Activated naive CD8-positive, alpha-beta T cell (primary cell): Measurements from ENCODE around the gene RAB41.
"Not testable (repeated sequence)": the region's sequence is repeated elsewhere in the genome, so short reads cannot be mapped to it uniquely, and the experiment has no call there.

Experiments used
- H3K27ac Mint-ChIP-seq: one replicate; pipeline ENCODE4 v1.8.0; 2021; ENCODE audit warnings: mixed read lengths
- H3K27me3 Mint-ChIP-seq: one replicate; pipeline ENCODE4 v1.8.0; 2021; ENCODE audit warnings: mixed read lengths
- H3K36me3 Mint-ChIP-seq: one replicate; pipeline ENCODE4 v1.8.0; 2021; ENCODE audit warnings: mixed read lengths
- H3K4me1 Mint-ChIP-seq: one replicate; pipeline ENCODE4 v1.8.0; 2021; ENCODE audit warnings: low read depth, mixed read lengths
- H3K4me3 Mint-ChIP-seq: one replicate; pipeline ENCODE4 v1.8.0; 2021; ENCODE audit warnings: mild to moderate bottlenecking, mixed read lengths
- H3K9me3 Mint-ChIP-seq: one replicate; pipeline ENCODE4 v1.8.0; 2021; ENCODE audit warnings: low read depth, mixed read lengths

The RAB41 gene

DNA sequence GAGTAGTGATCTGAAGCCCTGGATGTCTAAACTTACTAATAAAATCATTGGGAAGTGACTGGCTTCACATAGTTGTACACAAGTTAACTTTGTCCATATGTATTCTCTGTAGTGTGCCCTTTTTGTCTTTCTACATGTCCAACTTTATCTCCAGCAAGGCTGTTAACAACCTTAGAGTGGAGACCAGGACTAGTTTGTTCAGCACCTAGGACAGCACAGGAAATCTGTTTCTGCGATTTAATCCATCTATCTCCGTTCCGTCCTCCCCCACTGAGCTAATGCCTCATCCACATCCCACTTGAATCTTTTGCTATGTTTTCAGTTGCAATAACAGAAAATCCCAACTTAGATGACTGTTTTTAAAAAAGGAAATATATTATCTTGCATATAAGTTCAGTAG is 17.2 kb upstream of the RAB41 start:
- H3K27ac Mint-ChIP-seq: no peak overlapping the region
- H3K36me3 Mint-ChIP-seq: peaks cover 5% of the 10 kb centered on the region
- H3K4me3 Mint-ChIP-seq: no peak overlapping the region
- H3K4me1 Mint-ChIP-seq: no peaks in the 10 kb centered on the region
- H3K9me3 Mint-ChIP-seq: no peaks in the 10 kb centered on the region
- H3K27me3 Mint-ChIP-seq: no peaks in the 10 kb centered on the region

DNA sequence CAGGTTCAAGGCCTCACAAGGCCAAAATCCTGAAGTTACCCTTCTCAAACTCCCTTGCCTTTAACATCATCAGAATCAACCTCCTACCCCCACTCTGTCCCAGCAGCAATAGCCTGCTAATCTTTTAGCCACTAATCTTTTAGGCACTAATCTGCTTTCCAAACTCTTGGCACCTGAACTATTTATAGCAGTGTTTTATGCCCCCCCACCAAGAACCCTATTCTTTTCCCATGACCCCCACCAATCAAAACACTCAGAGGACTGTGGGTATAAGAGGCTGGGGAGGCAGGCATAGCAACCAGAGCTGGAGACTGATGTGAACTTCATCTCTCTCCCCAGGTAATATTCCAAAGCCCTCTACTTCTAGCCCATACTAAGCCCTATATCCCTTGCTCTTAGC is 13.9 kb upstream of the RAB41 start, which contains the start of gene ARR3:
Gene ARR3, plus strand, starts transcription at position 301 of the 400 bp plus-strand sequence. CDS start 1,052 bp downstream, outside the sequence.
- no peak within 1 kb of the TSS for H3K4me3 Mint-ChIP-seq
- H3K27ac Mint-ChIP-seq: no peak within 1 kb of the TSS
- H3K27me3 Mint-ChIP-seq: no peaks in the 10 kb centered on the region
- peaks cover 3% of the 10 kb centered on the region for H3K36me3 Mint-ChIP-seq
- no peaks in the 10 kb centered on the region for H3K4me1 Mint-ChIP-seq
- no peaks in the 10 kb centered on the region for H3K9me3 Mint-ChIP-seq

DNA sequence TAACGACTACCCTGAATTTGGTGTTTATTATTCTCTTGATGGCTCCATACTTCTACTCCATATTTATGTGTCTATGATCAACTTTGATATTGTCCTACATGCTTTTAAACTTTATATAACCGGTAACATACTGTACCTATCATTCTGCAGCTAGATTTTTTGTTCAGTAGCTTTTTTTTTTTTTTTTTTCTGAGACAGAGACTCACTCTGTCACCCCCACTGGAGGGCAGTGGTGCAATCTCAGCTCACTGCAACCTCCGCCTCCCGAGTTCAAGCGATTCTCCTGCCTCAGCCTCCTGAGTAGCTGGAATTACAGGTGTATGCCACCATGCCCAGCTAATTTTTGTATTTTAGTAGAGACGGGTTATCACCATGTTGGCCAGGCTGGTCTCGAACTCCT is 7.9 kb upstream of the RAB41 start:
- not testable (repeated sequence) for H3K27me3 Mint-ChIP-seq, H3K4me3 Mint-ChIP-seq, H3K4me1 Mint-ChIP-seq, H3K9me3 Mint-ChIP-seq, H3K36me3 Mint-ChIP-seq, H3K27ac Mint-ChIP-seq

DNA sequence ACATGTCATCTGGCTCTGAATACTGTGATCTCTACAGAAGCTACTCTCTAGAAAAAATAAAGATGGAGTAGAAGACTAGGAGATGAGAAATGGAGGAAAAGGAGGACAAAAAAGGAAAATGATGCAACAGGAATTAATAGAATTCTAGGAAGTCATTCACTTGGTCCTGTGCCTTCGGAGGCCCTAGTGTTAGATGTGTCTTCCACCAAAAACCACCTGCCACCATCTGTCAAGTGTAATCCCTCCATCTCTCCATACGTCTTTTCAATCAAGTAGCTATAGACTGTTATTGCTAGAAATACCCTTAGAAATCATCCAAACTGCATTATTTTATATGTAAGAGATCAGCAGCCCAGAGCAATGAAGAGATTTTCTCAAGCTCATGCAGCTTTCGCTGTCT is 2.9 kb upstream of the RAB41 start:
- no peaks in the 10 kb centered on the region for H3K27me3 Mint-ChIP-seq
- H3K4me1 Mint-ChIP-seq: no peaks in the 10 kb centered on the region
- H3K4me3 Mint-ChIP-seq: no peak overlapping the region
- no peaks in the 10 kb centered on the region for H3K9me3 Mint-ChIP-seq
- H3K36me3 Mint-ChIP-seq: peaks cover 5% of the 10 kb centered on the region
- no peak overlapping the region for H3K27ac Mint-ChIP-seq

DNA sequence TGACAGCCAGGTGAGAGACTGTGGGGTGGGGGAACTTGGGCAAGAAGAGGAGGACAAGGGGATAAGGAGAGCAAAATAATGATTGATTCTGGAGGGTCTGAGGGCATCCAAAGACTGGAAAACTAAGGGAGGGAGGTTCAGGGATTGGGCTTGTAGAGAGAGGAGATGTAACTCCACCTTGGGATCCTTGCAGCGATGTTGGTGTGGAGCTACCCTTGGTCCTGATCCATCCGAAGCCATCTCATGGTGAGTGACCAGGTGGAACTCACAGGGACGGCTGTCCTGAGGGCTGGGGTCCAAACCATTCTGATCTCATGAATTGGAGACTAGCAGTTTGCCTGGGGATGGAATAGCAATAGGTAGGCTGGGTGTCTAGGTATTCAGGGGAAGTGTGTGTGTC is 1.4 kb upstream of the RAB41 start:
- Mint-ChIP-seq H3K4me1 (no peaks in the 10 kb centered on the region), H3K27ac (no peak overlapping the region), H3K9me3 (no peaks in the 10 kb centered on the region), H3K4me3 (no peak overlapping the region), H3K36me3 (peaks cover 8% of the 10 kb centered on the region), H3K27me3 (no peaks in the 10 kb centered on the region)

DNA sequence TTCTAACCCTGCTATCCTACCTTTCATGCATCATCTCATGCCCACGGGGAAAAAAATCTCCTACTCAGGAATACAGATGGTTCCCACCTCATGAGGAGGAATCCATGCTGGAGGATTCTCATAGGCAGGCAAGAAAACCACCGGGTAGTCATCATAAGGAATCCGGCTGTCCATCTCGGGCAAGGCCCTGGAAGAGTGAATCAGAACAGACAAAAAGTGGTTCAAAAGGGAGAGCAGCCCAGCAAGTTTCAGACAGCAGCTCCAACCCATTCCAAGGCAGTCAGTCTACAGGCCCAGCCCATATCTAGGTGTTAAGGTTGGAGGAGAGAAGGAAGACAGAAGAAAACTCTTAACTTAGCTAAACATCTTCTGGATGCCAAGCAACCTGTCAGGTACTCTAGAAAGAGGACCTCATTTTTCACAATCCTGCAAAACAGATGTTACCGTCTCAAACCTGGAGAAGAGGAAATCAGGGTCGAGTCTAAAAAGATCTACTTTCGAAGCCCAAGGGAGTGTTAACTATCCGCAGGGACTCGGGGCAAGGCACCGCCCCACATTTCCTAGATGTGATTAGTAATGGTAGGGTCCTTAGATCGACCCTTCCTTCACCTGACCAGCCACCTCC is 7.3 kb downstream of the RAB41 start:
- H3K36me3 Mint-ChIP-seq: peaks cover 5% of the 10 kb centered on the region
- peak overlapping the region; percentile 90 for H3K4me3 Mint-ChIP-seq
- H3K27ac Mint-ChIP-seq: peak overlapping the region; percentile 61
- H3K9me3 Mint-ChIP-seq: no peaks in the 10 kb centered on the region
- no peaks in the 10 kb centered on the region for H3K27me3 Mint-ChIP-seq
- H3K4me1 Mint-ChIP-seq: peaks cover 12% of the 10 kb centered on the region

DNA sequence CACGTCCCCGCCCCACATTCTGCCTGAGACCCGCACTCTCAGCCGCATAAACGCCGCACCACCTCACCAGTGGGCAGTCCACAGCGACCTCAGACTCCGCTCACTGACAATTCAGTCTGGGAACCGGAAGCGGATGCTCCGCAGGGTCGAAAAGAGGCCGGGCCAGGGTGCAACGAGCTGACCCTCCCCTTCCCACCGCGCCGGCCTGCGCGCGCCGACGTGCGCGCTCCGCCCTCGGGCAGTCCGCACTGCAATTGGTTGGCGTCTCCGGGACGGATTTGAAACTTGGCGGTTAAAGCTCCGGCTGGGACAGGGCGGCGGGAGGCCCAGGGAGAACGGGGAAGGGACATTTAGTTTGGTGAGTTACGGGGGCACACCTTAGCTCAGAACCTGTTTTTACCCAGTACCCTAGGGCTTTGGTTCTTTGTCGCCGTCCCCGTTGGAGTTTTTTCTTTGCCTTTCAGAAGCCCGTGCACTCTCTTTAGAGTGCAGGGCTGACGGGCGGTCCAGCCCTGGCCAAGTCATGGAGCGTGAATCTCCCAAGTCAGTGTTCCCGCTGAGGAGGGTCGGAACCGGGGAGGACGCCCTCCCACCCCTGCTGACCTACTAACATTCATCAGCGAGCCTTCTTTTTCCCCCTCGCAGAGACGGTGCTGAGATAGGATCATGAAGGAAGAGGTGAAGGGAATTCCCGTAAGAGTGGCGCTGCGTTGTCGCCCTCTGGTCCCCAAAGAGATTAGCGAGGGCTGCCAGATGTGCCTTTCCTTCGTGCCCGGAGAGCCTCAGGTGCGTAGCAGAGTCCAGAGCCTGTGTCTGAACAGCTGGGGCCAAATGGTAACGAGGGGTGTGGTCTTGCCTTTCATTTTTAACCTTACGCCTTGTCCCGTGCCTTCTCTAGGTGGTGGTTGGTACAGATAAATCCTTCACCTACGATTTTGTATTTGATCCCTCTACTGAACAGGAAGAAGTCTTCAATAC is 8.1 kb downstream of the RAB41 start, which contains the start of the genes KIF4A and PDZD11:
Gene KIF4A, plus strand, starts transcription at position 312 of the 978 bp plus-strand sequence. Its CDS starts 355 bp downstream, at position 667.
Gene PDZD11, minus strand, starts transcription at position 135 of the 978 bp plus-strand sequence. CDS start 586 bp downstream, outside the sequence.
- Mint-ChIP-seq H3K27ac (peak within 1 kb of the TSS; percentile 64), H3K36me3 (peaks cover 2% of the 10 kb centered on the region), H3K27me3 (no peaks in the 10 kb centered on the region)

DNA sequence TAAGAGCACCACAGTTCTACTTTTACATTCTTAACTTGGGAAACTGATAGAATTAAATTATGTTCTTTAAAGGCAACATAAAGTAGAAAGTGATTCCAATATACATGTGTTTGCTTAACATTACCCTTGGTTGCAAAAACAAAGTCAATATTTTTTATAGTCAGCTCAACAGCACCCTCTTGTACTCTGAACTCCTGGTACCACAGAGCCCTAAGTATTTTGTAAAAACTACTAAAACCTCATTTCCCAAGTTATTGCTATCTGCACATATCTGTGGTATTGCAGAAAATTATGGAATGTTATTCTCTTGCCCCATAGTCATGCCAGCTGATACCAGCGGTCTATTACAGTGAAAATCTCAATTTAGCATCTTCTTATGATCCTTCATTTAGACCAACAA is 10.8 kb downstream of the RAB41 start:
- Mint-ChIP-seq H3K4me3 (no peak overlapping the region), H3K27ac (no peak overlapping the region), H3K9me3 (no peaks in the 10 kb centered on the region), H3K27me3 (no peaks in the 10 kb centered on the region), H3K36me3 (no peaks in the 10 kb centered on the region), H3K4me1 (peaks cover 12% of the 10 kb centered on the region)

More for the DNA sequence above, 8.1 kb downstream of the RAB41 start, which contains the start of the genes KIF4A and PDZD11:
- H3K4me3 Mint-ChIP-seq: peak within 1 kb of the TSS; percentile 90
- no peaks in the 10 kb centered on the region for H3K9me3 Mint-ChIP-seq
- peaks cover 12% of the 10 kb centered on the region for H3K4me1 Mint-ChIP-seq

DNA sequence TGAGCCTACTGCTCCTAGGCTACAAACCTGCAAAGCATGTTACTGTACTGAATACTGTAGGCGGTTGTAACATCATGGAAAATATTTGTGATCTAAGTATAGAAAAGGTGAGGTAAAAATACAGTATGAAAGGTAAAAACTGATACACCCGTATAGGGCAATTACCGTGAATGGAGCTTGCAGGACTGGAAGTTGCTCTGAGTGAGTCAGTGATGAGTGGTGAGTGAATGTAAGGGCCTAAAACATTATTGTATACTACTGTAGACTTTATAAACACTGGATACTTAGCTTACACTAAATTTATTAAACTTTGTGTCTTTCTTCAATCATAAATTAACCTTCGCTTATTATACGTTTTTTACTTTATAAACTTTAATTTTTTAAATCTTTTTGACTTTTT is 11.6 kb downstream of the RAB41 start:
- Mint-ChIP-seq H3K4me3 (no peak overlapping the region), H3K36me3 (no peaks in the 10 kb centered on the region), H3K4me1 (peaks cover 12% of the 10 kb centered on the region), H3K27me3 (no peaks in the 10 kb centered on the region), H3K9me3 (no peaks in the 10 kb centered on the region), H3K27ac (no peak overlapping the region)

DNA sequence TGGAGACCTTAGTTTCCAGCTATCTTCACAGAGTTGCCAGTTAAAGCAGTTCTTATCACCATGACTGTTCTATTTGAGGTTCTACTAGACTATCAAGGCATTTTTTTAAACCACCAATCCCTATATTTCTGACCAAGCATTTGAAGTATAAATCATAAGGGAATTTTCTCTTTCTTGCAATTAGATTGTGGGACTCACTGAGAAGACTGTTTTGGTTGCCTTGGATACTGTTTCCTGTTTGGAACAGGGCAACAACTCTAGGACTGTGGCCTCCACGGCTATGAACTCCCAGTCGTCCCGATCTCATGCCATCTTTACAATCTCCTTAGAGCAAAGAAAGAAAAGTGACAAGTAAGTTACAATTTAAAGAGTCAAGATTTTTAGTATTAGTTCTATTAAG is 19.7 kb downstream of the RAB41 start:
- H3K36me3 Mint-ChIP-seq: no peaks in the 10 kb centered on the region
- no peaks in the 10 kb centered on the region for H3K27me3 Mint-ChIP-seq
- H3K9me3 Mint-ChIP-seq: no peaks in the 10 kb centered on the region
- no peak overlapping the region for H3K4me3 Mint-ChIP-seq
- H3K27ac Mint-ChIP-seq: no peak overlapping the region
- no peaks in the 10 kb centered on the region for H3K4me1 Mint-ChIP-seq

DNA sequence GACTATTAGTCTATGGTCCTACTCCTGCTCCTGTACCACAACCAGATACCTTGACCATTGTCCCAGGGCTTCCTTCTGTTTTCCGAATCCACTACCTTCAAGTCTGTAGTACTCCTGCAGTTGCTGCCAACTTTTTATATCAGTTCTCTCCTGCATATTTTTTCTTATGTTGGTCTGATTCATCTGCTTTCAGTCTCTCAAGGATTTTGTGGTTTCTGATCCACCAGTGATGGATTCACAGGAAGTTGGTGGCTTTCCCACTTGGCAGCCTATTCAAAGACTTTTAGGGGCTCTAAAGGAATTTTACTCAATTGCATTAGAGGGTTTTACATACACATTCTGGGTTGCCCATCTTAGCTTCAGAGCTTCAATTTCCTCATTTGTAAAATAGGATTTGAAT is 31.5 kb downstream of the RAB41 start:
- Mint-ChIP-seq H3K27ac (no peak overlapping the region), H3K4me3 (no peak overlapping the region), H3K36me3 (no peaks in the 10 kb centered on the region), H3K9me3 (no peaks in the 10 kb centered on the region), H3K27me3 (no peaks in the 10 kb centered on the region), H3K4me1 (no peaks in the 10 kb centered on the region)

DNA sequence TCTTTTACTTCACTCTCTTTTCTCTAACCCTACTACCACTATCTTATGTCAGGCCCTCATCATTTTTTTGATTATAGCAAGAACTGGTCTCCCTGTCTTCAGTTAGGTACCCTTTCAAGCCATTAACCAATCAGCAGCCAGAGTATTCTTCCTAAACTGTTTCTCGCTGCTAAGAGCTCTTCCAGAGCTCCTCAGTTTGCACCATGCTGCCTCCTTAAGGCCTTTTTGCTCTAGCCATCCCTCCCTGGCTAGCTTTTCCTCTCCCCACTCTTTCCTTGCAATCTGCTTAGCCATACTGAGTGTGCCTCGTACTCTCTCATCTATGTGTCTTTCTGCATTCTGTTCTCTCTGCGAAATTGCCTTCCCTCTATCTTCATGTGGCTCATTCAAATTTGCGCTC is 40.8 kb downstream of the RAB41 start:
- no peaks in the 10 kb centered on the region for H3K4me1 Mint-ChIP-seq
- no peak overlapping the region for H3K4me3 Mint-ChIP-seq
- no peaks in the 10 kb centered on the region for H3K36me3 Mint-ChIP-seq
- H3K27me3 Mint-ChIP-seq: no peaks in the 10 kb centered on the region
- no peak overlapping the region for H3K27ac Mint-ChIP-seq
- H3K9me3 Mint-ChIP-seq: no peaks in the 10 kb centered on the region

DNA sequence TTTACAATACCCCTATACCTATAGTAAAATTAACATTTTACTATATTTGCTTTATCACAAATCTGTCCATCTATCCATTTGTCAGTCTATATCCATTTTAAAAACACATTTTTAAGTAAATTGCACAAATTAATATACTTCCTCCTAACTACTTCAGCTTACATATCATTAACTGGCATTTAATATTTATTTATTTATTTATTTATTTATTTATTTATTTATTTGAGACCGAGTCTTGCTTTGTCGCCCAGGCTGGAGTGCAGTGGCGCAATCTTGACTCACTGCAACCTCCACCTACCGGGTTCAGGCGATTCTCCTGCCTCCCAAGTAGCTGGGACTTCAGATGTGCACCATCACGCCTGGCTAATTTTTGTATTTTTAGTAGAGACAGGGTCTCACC is 41.7 kb downstream of the RAB41 start:
- not testable (repeated sequence) for H3K27ac Mint-ChIP-seq, H3K36me3 Mint-ChIP-seq, H3K4me3 Mint-ChIP-seq, H3K27me3 Mint-ChIP-seq, H3K9me3 Mint-ChIP-seq, H3K4me1 Mint-ChIP-seq

DNA sequence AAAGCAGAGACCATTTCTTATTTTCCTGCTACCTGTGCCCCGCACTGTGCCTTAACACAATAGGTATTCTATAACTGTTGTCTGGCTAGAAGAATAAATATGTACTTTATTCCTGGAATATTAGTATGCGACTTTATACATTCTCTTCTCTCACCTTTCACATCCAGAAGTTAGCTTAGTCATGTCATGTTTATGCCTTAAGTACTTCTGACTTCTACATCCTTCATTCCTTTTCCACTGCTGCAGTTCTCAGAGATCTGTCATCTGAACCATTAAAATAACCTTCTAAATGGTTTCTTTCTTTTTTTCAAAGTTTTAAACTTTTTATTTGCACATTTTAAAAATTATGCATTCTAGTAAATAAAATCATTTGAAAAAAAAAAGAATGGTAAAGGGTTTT is 42.4 kb downstream of the RAB41 start:
- Mint-ChIP-seq H3K27me3 (no peaks in the 10 kb centered on the region), H3K9me3 (no peaks in the 10 kb centered on the region), H3K27ac (no peak overlapping the region), H3K4me3 (no peak overlapping the region), H3K36me3 (no peaks in the 10 kb centered on the region), H3K4me1 (no peaks in the 10 kb centered on the region)

DNA sequence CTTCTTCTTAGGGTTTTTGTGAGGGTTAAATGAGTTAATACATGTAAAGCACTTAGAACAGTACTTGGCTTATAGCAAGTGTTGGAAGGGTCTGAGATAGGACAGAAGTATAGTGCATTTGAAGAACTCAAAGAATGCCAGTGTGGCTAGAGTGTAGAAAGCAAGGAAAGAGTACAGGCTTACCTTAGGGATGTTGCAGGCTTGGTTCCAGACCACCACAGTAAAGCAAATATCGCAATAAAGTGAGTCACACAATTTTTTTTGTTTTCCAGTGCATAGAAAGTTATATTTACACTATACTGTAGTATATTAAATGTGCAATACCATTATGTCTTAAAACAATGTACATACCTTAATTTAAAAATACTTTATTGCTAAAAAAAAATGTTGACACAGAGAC is 49.2 kb downstream of the RAB41 start:
- no peak overlapping the region for H3K4me3 Mint-ChIP-seq
- H3K36me3 Mint-ChIP-seq: no peaks in the 10 kb centered on the region
- H3K9me3 Mint-ChIP-seq: no peaks in the 10 kb centered on the region
- H3K27me3 Mint-ChIP-seq: no peaks in the 10 kb centered on the region
- H3K4me1 Mint-ChIP-seq: no peaks in the 10 kb centered on the region
- no peak overlapping the region for H3K27ac Mint-ChIP-seq
